HG02642 (cell line): ENCODE measurements around the gene GAL3ST1.
"Not testable (repeated sequence)": the region's sequence is repeated elsewhere in the genome, so short reads cannot be mapped to it uniquely, and the experiment has no call there.

Source experiments
- ATAC-seq: cut with Tn5 transposase; IDR thresholded peaks from one replicate; pipeline ENCODE4 v1.9.1; 2021; ENCODE audit warnings: mild to moderate bottlenecking; ENCODE audit not compliant: unreplicated experiment, poor library complexity

The GAL3ST1 gene

DNA sequence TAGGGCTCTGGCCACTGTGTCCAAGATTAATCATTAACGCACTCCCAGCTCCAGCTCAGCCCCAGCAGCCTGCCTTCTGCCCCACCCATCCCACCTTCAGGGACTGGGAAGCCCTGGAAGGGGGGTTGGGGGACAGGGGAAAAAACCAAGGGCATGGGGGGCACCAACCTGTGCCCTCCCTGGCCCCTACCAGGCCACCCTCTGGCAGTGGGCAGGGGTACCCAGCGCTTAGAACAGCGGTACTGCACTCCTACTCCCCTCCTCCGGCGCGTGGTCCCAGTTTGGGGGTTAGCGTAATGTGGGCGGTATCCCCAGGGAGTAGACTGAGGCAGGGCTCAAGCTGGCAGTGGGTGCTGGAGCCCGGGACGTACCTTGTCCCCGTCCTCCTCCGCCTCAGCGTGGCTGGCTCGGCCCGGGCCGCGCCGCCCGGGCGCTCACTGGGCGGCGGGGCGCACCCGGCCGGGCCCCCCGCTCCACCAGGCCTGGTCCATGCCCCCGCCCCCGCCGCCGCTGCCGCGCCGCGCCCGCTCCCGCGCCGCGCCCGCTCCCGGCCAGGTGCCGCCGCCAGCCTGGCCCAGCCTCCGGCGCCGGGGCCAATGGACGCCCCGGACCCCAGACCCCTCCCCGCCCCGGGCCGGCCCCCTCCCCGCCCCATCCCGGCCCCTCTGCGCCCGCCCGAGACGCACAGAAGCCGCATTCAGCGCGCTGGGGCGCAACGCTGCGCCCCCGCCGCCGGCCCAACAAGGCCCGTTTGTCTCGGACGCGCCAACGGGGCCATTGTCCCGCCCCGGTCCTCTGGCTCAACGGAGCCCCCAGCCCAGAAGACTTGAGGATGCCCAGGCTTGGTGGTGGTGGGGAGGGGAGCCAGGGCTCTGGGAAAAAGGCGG, at the start of gene GAL3ST1:
GAL3ST1 (minus strand) TSS at position 571 of the 887 bp plus-strand sequence. CDS start 17,273 bp downstream, outside the sequence.
- no peak for ATAC-seq

GRCh38 chr22:30619909-30620308, 45.4 kb upstream of the GAL3ST1 start:
- ATAC-seq = not testable (repeated sequence)

GRCh38 chr22:30617819-30618218, 43.4 kb upstream of the GAL3ST1 start:
- no peak for ATAC-seq

DNA sequence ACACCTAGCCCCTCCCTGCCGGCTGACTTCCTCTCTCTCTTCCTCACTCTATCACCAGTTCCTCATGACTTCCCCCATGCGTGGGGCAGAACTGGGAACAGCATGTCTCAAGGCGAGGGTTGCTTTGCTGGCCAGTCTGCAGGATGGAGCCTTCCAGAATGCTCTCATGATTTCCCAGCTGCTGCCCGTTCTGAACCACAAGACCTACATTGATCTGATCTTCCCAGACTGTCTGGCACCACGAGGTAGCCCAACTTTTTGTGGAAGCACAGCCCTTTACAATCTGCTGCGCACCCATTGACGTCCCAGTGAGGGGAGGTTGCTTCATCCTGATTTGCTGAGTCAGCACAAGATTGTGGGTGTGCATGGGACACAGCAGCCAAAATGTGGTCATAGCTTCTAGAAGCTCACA, 41.1 kb upstream of the GAL3ST1 start:
- no peak for ATAC-seq

GRCh38 chr22:30614879-30615278, 40.4 kb upstream of the GAL3ST1 start:
- ATAC-seq = no peak

- no peak for ATAC-seq
Observed at GRCh38 chr22:30614268-30614667, 39.8 kb upstream of the GAL3ST1 start.

DNA sequence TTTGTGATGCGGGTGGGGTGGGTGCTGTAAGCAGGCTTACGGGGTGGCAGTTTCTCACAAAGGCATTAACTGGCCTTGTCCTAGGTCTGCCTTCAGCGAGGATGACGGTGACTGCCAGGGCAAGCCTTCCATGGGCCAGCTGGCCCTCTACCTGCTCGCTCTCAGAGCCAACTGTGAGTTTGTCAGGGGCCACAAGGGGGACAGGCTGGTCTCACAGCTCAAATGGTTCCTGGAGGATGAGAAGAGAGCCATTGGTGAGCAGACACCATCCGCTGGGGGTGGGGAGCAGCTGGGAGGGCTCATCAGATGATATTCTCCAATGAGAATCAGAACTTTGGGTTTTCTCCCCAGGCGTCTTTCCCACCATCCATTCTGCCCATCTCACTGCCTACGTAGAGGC, 38.3 kb upstream of the GAL3ST1 start:
- no peak for ATAC-seq

DNA sequence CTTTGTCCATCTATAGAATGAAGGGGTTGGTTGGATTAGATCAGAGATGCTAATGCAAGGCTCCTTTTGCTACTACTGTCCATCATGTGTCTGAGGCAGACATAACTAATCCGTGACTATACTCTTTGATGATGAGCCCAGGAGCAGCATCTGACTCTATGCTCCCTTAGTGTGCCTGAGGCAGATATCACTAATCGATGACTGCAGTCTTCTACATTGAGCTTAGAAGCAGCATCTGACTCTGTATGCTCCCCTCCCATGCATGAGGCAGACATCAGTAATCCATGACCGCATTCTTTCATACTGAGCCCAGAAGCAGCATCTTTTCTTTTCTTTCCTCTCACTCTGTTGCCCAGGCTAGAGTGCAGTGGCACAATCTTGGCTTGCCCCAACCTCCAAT, 36.7 kb upstream of the GAL3ST1 start:
- no peak for ATAC-seq

DNA sequence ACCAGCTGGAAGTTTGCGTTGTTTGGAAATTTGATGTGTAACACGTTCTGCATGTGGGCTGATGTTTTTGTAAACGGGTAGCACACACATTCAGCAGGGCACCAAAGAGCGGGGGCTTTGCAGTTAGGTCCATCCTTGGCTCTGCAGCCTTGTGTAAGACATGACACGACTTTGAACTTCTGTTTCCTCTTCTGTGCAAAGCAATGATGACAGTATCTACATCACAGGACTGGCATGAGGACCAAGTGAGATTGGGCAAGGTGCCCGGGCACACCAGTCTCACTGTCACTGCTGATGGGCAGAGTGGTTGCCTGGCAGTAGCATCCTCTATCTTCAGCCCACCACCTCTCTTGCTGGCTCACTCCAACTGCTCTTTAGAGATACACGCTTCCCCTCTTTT, 35.8 kb upstream of the GAL3ST1 start:
- ATAC-seq = no peak

GRCh38 chr22:30609260-30610185, 35.1 kb upstream of the GAL3ST1 start:
- no peak for ATAC-seq

DNA sequence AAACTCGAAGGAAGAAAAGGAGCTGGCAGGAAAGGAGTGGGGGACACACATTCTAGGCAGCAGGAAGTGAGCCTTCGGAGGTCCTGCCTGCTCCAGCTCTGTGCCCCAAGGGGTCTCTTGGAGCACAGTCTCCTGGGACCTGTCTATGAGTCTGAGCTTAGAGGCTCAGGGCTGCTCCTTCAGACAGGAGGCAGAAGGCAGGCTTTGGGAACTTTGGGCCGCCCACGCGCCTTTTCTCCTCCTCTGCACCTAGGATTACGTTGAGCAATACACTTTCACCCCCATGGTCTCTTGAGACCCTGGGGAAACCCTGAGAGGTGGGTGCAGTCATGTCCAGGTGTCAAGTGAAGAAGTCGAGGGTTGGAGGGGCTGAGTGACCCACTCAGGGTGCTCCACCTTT, 33.5 kb upstream of the GAL3ST1 start:
- ATAC-seq = no peak

- peak; percentile 5 for ATAC-seq
Observed at GRCh38 chr22:30607300-30607930, 33.0 kb upstream of the GAL3ST1 start.

- peak; percentile 41 for ATAC-seq
Observed at GRCh38 chr22:30606455-30607299, 32.2 kb upstream of the GAL3ST1 start, which contains the start of gene TCN2. TCN2 (plus strand) TSS chr22:30607174; CDS start chr22:30607332, 158 bp downstream.

DNA sequence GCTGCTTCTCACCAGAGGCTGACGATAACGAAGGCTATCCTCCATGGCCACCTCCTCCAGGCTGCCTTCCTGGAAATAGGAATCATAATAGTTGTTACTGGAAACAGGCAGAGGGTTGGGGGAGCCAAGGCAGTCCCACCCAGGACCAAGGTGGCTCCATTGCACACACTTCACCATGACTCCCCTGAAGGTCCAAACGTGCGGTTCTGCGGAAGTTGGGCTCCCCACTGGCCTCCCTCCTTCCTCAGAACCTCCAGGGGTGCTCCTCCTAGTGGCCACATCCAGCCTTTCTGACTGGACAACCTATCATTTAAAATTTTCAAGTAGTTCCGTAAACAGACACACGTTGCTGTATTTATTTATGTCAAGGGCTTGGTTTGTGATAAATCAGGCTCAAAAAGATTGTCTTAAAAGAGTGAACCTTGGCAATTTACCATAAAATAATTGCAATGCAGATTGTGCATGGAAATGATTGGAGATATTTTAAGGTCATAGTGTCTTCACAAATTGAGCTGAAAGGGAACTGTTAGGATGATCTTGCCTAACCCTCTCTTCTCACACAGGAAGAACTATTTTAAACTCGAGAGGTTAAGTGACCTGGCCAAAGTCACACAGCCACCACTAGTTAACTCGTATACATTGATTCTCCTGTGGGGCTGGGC, 31.1 kb upstream of the GAL3ST1 start:
- no peak for ATAC-seq

- ATAC-seq = no peak
Observed at GRCh38 chr22:30604723-30605122, 30.3 kb upstream of the GAL3ST1 start.

DNA sequence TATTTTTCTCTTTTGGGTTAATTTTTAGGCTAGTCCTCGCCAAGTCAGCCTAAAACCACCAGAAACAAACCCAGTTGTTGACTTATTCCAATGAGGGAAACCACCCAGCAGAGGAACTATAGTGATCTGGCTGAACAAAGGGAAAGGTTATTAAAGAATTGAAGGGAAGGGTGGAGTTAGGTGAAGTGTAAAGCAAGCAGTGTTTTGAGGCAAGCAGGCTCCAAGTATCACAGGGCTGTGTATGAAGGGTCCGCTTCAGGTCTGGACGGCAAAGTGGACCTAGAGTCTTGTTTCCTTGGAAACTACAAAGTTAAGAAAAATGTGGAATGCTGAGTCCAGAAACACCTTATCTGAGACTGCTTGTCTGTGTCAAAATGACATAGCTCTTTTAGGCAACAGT, 29.3 kb upstream of the GAL3ST1 start:
- no peak for ATAC-seq

DNA sequence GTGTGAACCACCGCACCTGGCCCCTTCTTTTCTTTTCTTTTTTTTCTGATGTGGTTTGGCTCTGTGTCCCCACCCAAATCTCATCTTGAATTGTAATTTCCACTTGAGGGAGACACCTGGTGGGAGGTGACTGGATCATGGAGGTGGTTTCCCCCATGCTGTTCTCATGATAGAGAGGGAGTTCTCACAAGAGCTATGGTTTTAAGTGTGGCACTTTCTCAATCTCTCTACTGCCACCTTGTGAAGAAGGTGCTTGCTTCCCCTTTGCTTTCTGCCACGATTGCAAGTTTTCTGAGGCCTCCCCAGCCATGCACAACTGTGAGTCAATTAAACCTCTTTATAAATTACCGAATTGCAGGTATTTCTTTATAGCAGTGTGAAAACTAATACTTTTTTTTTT, 27.6 kb upstream of the GAL3ST1 start:
- ATAC-seq = no peak

GRCh38 chr22:30601464-30601863, 27.0 kb upstream of the GAL3ST1 start:
- ATAC-seq = no peak

GRCh38 chr22:30600921-30601320, 26.5 kb upstream of the GAL3ST1 start:
- ATAC-seq = no peak
